ENCODE results near the gene TMEM44.

DNA sequence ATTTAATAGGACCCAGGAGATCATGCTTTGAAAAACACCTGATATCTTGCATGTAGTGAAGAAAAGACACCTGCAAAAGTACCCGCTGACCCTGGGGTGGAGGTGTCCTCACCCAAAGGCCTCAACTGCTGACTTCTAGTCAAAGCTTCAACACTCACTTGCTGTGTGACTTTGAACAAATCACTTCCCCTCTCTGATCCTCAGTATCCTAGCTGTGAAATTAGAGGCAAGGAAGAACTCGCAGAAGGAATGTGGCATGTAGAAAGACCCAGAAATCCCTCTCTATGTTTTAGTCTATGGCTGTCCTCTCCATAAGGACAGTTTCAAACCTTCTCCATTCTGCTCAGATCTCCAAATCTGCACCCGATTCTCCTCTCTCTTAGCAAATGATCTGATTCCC is 93.7 kb downstream of the TMEM44 start:
- TF ChIP-seq CTCF (IDR thresholded peaks at IDR 0.05) = no peak
- TF ChIP-seq HMGXB4 (CRISPR knock-in tag; IDR thresholded peaks at IDR 0.05) = no peak
- TF ChIP-seq SP1 (CRISPR knock-in tag; conservative IDR thresholded peaks at IDR 0.05) = no peak
- TF ChIP-seq, protein P1, sequence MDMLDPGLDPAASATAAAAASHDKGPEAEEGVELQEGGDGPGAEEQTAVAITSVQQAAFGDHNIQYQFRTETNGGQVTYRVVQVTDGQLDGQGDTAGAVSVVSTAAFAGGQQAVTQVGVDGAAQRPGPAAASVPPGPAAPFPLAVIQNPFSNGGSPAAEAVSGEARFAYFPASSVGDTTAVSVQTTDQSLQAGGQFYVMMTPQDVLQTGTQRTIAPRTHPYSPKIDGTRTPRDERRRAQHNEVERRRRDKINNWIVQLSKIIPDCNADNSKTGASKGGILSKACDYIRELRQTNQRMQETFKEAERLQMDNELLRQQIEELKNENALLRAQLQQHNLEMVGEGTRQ (CRISPR knock-in tag; IDR thresholded peaks at IDR 0.05) = no peak
- TF ChIP-seq, protein P2, sequence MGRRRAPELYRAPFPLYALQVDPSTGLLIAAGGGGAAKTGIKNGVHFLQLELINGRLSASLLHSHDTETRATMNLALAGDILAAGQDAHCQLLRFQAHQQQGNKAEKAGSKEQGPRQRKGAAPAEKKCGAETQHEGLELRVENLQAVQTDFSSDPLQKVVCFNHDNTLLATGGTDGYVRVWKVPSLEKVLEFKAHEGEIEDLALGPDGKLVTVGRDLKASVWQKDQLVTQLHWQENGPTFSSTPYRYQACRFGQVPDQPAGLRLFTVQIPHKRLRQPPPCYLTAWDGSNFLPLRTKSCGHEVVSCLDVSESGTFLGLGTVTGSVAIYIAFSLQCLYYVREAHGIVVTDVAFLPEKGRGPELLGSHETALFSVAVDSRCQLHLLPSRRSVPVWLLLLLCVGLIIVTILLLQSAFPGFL (CRISPR knock-in tag; IDR thresholded peaks at IDR 0.05; ENCODE audit: borderline replicate concordance) = no peak
- TF ChIP-seq MYBL2 (CRISPR knock-in tag; IDR thresholded peaks at IDR 0.05) = no peak
- TF ChIP-seq NFYB (CRISPR knock-in tag; conservative IDR thresholded peaks at IDR 0.05; ENCODE audit: low read depth) = no peak
- TF ChIP-seq ATF3 (CRISPR knock-in tag; conservative IDR thresholded peaks at IDR 0.05) = no peak
- no peak for TF ChIP-seq E2F5 (CRISPR knock-in tag; IDR thresholded peaks at IDR 0.05)

All from WTC11 (cell line).